Erythroblast (primary cell): ENCODE results near the gene ZKSCAN2.

ENCODE experiments used
- GATA1 ChIP-seq: IDR thresholded peaks from 2 replicates; pipeline ENCODE4 v1.6.1; 2011; ENCODE audit warnings: low read depth, mild to moderate bottlenecking, control low read depth, low read length, moderate library complexity
- POLR2A ChIP-seq: IDR thresholded peaks from 2 replicates; pipeline ENCODE4 v1.6.1; 2011; ENCODE audit warnings: mild to moderate bottlenecking, low read length

DNA sequence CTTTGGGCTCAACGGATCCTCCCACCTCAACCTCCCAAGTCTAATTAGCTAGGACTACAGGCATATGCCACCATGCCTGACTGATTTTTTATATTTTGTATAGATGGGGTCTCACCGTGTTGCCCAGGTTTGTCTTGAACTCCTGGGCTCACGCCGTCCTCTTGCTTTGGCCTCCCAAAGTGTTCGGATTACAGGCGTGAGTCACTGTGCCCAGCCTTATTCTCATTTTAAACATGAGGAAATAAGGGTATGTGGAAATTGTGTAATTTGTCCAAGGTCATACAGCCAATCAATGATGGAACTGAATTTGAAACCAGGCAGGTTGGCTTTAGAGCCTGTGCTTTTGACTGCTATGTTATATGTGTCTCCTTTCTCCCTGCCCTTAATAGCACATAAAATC, 68.3 kb downstream of the ZKSCAN2 start:
- TF ChIP-seq POLR2A (no peak), GATA1 (no peak)
